Left renal cortex interstitium (tissue), 4 donors: ENCODE results near the gene MRNIP. TPM values are rescaled to one million over a fixed set of nuclear protein-coding genes. Genes with fewer than 3 reads are reported as not detected.
"Not testable (repeated sequence)": the region's sequence is repeated elsewhere in the genome, so short reads cannot be mapped to it uniquely, and the experiment has no call there.

ENCODE experiments used
- DNase-seq, 4 donors: peaks; one replicate each; pipeline ENCODE4 v3.0.0-alpha.2; 2013; ENCODE audit warnings: low read depth in 4 of 4, low spot score in 2 of 4, missing footprints in 1 of 4
- polyA plus RNA-seq, 4 donors: library from polyadenylated mRNA; unstranded; fragments of 120-200 nt; gene quantifications; one replicate each; pipeline ENCODE4 v1.2.1, GENCODE V29; 2013; ENCODE audit not compliant: insufficient read length in 4 of 4

Gene MRNIP
- polyA plus RNA-seq, 4 donors: 29.0 to 57.2 (median 39.6) TPM

DNA sequence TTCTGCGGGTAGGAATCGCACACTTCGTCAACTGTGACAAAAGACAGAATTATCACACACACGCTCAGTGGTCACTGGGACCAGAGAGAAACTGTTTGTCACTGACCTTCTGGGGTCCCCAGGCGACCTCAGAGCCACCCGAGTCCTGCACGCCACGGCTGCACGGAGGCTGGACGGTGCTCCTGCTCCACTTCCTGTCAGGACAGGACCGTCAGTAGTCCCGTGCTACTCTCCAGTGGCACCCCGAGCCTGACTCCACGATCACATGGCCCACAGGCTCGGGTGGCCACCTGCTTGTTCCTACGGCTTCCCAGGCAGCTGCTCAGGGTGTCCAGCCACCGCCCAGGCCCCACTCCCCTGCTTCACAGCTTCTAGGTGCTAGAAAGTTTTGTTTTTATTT is 17.9 kb downstream of the MRNIP start:
- no peak for DNase-seq

DNA sequence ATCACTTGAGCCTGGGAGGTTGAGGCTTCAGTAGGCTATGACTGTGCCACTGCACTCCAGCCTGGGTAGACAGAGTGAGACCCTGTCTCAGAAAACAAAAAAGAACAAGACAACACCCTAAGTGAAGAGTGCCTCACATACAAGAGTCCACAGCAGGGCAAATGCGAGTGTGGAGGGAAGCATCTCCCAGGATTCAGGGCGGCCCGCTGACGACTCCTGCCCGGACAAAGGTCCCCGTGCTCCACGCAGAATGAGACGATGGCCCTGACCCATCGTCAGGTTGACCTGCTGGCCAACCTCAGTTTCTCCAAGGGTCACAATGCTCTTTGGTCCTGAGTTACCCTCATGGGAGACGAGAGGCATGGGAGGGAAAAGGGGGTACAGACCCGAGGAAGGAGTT is 18.3 kb downstream of the MRNIP start:
- DNase-seq: no peak

DNA sequence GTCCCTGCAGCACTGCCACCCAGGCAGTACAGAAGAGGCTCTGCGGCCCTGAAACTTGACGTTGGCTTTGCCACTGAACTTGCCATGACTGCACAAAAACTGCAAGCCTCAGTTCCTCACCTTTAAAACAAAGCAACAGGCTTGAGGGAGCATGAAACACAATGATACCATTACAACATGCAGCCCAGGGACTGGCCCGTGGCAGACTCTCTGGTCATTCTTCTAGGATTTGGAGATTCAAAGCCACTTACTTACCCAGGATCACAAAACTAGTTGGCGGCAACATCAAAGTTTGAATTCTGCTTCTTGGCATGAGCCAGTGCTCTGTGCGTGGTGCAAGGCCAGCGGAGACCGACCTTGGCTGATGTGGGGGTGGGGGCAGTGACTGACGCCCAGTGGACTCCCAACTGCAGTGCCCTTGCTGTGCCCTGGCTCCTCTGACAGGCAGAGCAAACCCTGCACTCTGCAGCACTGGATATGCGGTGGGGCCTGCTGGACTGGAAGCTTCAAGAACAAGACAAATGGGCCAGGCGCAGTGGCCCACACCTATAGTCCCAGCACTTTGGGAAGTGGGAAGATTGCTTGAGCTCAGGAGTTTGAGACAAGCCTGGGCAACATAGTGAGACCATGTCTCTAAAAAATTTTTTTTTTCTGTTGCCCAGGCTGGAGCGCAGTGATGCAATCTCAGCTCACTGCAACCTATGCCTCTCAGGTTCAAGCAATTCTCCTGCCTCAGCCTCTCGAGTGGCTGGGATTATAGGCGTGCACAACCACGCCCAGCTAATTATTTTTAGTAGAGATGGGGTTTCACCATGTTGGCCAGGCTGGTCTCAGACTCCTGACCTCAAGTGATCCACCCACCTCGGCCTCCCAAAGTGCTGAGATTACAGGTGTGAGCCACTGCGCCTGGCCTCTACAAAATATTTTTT is 19.0 kb downstream of the MRNIP start:
- DNase-seq: no peak

GRCh38 chr5:179837076-179838011 is 21.3 kb downstream of the MRNIP start:
- DNase-seq: no peak

DNA sequence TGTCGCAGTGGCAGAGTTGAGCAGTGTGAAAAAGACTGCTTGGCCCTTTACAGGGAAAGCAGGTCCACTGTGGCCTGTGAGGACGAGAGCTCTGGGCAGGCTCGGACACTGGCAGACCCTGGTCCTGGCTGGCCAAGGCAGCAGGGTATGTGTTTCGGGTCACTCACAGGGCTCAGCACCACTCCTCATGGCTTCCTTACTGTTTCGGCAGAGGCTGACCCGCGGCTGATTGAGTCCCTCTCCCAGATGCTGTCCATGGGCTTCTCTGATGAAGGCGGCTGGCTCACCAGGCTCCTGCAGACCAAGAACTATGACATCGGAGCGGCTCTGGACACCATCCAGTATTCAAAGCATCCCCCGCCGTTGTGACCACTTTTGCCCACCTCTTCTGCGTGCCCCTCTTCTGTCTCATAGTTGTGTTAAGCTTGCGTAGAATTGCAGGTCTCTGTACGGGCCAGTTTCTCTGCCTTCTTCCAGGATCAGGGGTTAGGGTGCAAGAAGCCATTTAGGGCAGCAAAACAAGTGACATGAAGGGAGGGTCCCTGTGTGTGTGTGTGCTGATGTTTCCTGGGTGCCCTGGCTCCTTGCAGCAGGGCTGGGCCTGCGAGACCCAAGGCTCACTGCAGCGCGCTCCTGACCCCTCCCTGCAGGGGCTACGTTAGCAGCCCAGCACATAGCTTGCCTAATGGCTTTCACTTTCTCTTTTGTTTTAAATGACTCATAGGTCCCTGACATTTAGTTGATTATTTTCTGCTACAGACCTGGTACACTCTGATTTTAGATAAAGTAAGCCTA is 22.2 kb downstream of the MRNIP start:
- DNase-seq: no peak

- DNase-seq: not testable (repeated sequence)
These were observed 23.7 kb downstream of the MRNIP start for GRCh38 chr5:179834871-179835270.

DNA sequence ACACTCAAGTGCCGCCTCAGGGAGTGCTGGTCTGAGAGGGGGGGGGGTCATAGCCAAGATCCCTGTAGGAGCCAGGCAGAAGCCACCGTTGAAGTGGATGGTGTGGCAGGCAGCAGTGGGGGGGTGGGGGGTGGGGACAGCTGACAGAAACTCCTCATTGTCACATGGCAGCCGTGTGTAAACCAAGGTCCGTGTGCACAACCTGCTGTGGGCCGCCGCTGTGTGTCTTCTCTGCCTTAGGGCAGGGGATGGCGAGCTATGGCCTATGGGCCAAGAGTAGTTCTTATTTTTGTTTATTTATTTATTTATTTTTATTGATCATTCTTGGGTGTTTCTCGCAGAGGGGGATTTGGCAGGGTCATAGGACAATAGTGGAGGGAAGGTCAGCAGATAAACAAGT is 24.5 kb downstream of the MRNIP start:
- DNase-seq: no peak

GRCh38 chr5:179833709-179834070 is 24.9 kb downstream of the MRNIP start:
- no peak for DNase-seq

GRCh38 chr5:179833056-179833708 is 25.4 kb downstream of the MRNIP start:
- no peak for DNase-seq

- DNase-seq: no peak
These were observed 26.4 kb downstream of the MRNIP start for GRCh38 chr5:179832039-179832745.

DNA sequence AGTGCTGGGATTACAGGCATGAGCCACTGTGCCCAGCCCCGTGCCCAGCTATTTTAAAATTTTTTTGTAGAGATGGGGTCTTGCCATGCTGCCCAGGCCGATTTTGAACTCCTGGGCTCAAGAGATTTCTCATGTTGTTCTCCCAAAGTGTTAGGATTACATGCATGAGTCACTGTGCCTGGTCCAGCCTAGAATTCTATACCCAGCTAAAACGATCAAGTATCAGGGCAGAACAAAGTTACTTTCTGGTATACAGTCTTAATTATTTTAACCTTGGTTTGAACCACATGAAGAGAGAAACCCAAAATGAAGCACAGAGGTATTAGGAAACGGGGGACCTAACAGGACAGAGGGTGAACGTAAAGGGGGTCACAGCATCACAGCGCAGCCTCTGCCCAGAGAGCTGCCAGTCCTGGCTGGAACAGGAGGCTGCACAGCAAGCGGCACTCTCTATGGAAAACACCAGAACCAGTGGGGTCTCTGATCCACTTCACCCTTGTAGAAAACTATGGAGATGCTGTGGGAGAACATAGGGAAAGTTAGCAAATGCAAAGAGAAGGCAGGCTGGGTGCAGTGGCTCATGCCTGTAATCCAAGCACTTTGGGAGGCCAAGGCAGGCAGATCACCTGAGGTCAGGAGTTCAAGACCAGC is 27.7 kb downstream of the MRNIP start:
- no peak for DNase-seq

- DNase-seq: no peak
These were observed 28.7 kb downstream of the MRNIP start for GRCh38 chr5:179829732-179830435.

GRCh38 chr5:179828756-179829421 is 29.7 kb downstream of the MRNIP start:
- DNase-seq: no peak

DNA sequence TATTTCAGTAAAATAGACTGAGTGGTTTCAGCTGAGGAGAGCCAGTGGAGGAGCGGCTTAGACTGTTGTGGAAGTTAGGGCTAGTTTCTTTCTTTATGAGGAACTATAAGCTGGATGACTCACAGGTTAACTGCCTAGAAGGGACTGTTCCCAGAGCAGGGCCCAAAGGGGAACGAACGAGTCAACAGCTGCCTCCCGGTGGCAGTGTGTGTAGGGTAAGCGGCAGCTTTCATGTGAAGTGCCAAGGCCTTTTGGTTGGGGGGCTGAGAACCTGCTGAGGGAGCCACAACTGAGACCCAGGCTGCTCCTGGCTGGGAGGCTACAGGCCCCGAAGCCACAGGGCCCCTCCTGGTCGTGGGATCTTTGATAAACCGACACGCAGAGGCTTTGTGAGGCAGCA is 30.9 kb downstream of the MRNIP start:
- DNase-seq: no peak

GRCh38 chr5:179825655-179826182 is 32.9 kb downstream of the MRNIP start:
- no peak for DNase-seq

- DNase-seq: no peak
These were observed 33.9 kb downstream of the MRNIP start for GRCh38 chr5:179824745-179825112.

DNA sequence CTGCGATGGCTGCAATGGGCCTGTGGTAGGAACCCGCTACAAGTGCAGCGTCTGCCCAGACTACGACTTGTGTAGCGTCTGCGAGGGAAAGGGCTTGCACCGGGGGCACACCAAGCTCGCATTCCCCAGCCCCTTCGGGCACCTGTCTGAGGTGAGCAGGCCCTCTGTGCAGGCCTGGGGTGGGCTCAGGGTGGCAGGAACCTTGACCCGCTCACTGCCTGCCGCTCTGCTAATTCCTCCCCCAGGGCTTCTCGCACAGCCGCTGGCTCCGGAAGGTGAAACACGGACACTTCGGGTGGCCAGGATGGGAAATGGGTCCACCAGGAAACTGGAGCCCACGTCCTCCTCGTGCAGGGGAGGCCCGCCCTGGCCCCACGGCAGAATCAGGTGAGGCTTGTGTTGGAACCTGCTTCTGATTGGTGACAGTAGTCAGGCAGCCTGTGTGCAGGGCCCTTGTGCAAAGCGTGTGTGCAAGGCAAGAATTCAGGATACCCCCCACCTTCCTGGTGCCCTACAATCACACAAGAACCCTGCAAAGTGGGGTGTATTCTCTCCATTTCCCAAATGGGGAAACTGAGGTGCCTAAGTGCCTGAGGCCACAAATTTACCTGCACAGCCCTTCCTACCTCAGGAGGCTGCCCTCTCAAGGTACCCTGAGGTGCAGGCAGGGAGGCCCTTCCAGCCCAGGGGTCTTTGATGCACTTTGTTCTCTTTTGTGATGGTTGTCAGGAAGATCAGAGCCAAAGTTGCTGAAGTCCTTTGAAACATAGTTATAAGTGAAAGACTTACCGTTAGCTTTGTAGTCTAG is 34.5 kb downstream of the MRNIP start:
- DNase-seq: no peak
